IMR-90 (cell line): ENCODE results near the gene OGFOD1. TPM values are rescaled to one million over a fixed set of nuclear protein-coding genes. Genes with fewer than 3 reads are reported as not detected.

ENCODE experiments used
- ATAC-seq: fragments of 200-7000 bp; cut with Tn5 transposase; 2 replicates; pipeline ENCODE4 v1.9.1; 2020; ENCODE audit warnings: low read depth, mild to moderate bottlenecking, moderate library complexity
- BruUV-seq: library from RNA; stranded (reverse); fragments of 400-500 nt; replicated peaks from 2 replicates; lab custom pipeline; 2021; lab: Mats Ljungman, UMichigan
- CTCF ChIA-PET: fragments of 300-600 bp; formaldehyde crosslinking; extraction: SDS; loops from one replicate; lab custom pipeline; 2021; ENCODE audit warnings: antibody characterized with exemption; lab: Yijun Ruan, JAX
- POLR2A ChIA-PET: fragments of 300-600 bp; sonication (Branson Sonifier 250); formaldehyde crosslinking; loops from one replicate; lab custom pipeline; 2022; ENCODE audit warnings: antibody characterized with exemption; ENCODE audit not compliant: unreplicated experiment; lab: Charles Lee
- DNase-seq: peaks from one replicate; pipeline ENCODE4 v3.0.0; 2013
- H2AFZ ChIP-seq: replicated peaks from 2 replicates; pipeline ENCODE3; 2013; ENCODE audit warnings: low read length, mild to moderate bottlenecking; ENCODE audit not compliant: poor library complexity
- H2AK5ac ChIP-seq: 2 replicates; pipeline ENCODE4 v1.6.1; 2013; ENCODE audit warnings: low read depth, low read length, inconsistent platforms
- H2AK9ac ChIP-seq: replicated peaks from 2 replicates; pipeline ENCODE3; 2013; ENCODE audit warnings: mild to moderate bottlenecking, low read depth, low read length, moderate library complexity; ENCODE audit not compliant: poor library complexity
- H2BK120ac ChIP-seq: 2 replicates; pipeline ENCODE4 v1.6.1; 2013; ENCODE audit warnings: low read depth, low read length, inconsistent platforms
- H2BK15ac ChIP-seq: 3 replicates; pipeline ENCODE4 v1.6.1; 2013; ENCODE audit warnings: low read depth, low read length, inconsistent platforms
- H2BK20ac ChIP-seq: 2 replicates; pipeline ENCODE4 v1.6.1; 2013; ENCODE audit warnings: low read depth, mild to moderate bottlenecking, inconsistent platforms, low read length, moderate library complexity
- H2BK5ac ChIP-seq: 2 replicates; pipeline ENCODE4 v1.6.1; 2013; ENCODE audit warnings: mild to moderate bottlenecking, low read depth, low read length, inconsistent platforms; ENCODE audit not compliant: poor library complexity, severe bottlenecking
- H3K14ac ChIP-seq: replicated peaks from 2 replicates; pipeline ENCODE4 v1.6.1; 2013; ENCODE audit warnings: low read depth, low read length, inconsistent platforms
- H3K18ac ChIP-seq: 2 replicates; pipeline ENCODE4 v1.6.1; 2013; ENCODE audit warnings: low read depth, low read length, control low read depth
- H3K23ac ChIP-seq: 2 replicates; pipeline ENCODE4 v1.6.1; 2013; ENCODE audit warnings: low read depth, low read length, inconsistent platforms
- H3K27ac ChIP-seq: 2 replicates; pipeline ENCODE4 v1.5.1; 2013; ENCODE audit warnings: mild to moderate bottlenecking, control low read depth, low read length; ENCODE audit not compliant: insufficient read depth
- H3K27me3 ChIP-seq: 2 replicates; pipeline ENCODE4 v1.6.1; 2013; ENCODE audit warnings: low read length; ENCODE audit not compliant: control insufficient read depth, insufficient read depth
- H3K36me3 ChIP-seq: 2 replicates; pipeline ENCODE4 v1.6.1; 2013; ENCODE audit warnings: low read length, mixed read lengths; ENCODE audit not compliant: control insufficient read depth, insufficient read depth
- H3K4ac ChIP-seq: 2 replicates; pipeline ENCODE4 v1.6.1; 2013; ENCODE audit warnings: low read depth, low read length, inconsistent platforms
- H3K4me1 ChIP-seq: 2 replicates; pipeline ENCODE4 v1.6.1; 2013; ENCODE audit warnings: low read length, mixed read lengths; ENCODE audit not compliant: control insufficient read depth, insufficient read depth
- H3K4me2 ChIP-seq: 2 replicates; pipeline ENCODE4 v1.6.1; 2013; ENCODE audit warnings: low read depth, mild to moderate bottlenecking, control low read depth, low read length, moderate library complexity
- H3K4me3 ChIP-seq: 2 replicates; pipeline ENCODE4 v1.5.1; 2013; ENCODE audit warnings: low read depth, mild to moderate bottlenecking, control low read depth, low read length, moderate library complexity; ENCODE audit not compliant: insufficient read depth
- H3K56ac ChIP-seq: 2 replicates; pipeline ENCODE4 v1.6.1; 2013; ENCODE audit warnings: low read length, inconsistent platforms; ENCODE audit not compliant: insufficient read depth; ENCODE audit errors: extremely low read depth
- H3K79me1 ChIP-seq, 2 experiments: 2 replicates each; pipeline ENCODE4 v1.6.1; 2013; ENCODE audit warnings: low read length in 2 of 2, inconsistent platforms in 1 of 2, low read depth in 1 of 2
- H3K9ac ChIP-seq: 2 replicates; pipeline ENCODE4 v1.6.1; 2013; ENCODE audit warnings: low read depth, low read length, control low read depth
- H3K9me1 ChIP-seq: 2 replicates; pipeline ENCODE4 v1.6.1; 2013; ENCODE audit warnings: low read length, inconsistent platforms; ENCODE audit not compliant: insufficient read depth
- H3K9me3 ChIP-seq: 2 replicates; pipeline ENCODE4 v1.6.1; 2013; ENCODE audit warnings: low read length; ENCODE audit not compliant: control insufficient read depth, insufficient read depth
- H4K20me1 ChIP-seq: 2 replicates; pipeline ENCODE4 v1.6.1; 2013; ENCODE audit warnings: low read length, inconsistent platforms; ENCODE audit not compliant: insufficient read depth
- H4K5ac ChIP-seq: 2 replicates; pipeline ENCODE4 v1.6.1; 2013; ENCODE audit warnings: mild to moderate bottlenecking, low read depth, low read length, control low read depth
- H4K8ac ChIP-seq, 2 experiments: 2 replicates each; pipeline ENCODE4 v1.6.1; 2013; ENCODE audit warnings: low read depth in 2 of 2, low read length in 2 of 2, control low read depth in 1 of 2, inconsistent platforms in 1 of 2
- H4K91ac ChIP-seq: 2 replicates; pipeline ENCODE4 v1.6.1; 2013; ENCODE audit warnings: low read depth, low read length, inconsistent platforms; ENCODE audit not compliant: insufficient read depth
- CEBPB ChIP-seq: IDR thresholded peaks from 2 replicates; pipeline ENCODE4 v1.6.1; 2012; ENCODE audit warnings: low read depth, low read length, improper control_type of control experiment
- CHD1 ChIP-seq: IDR thresholded peaks from 2 replicates; pipeline ENCODE4 v1.6.1; 2012; ENCODE audit warnings: low read depth, low read length, improper control_type of control experiment
- FOS ChIP-seq: fragments of 150-350 bp; IDR thresholded peaks from 2 replicates; pipeline ENCODE4 v1.6.1; 2016; ENCODE audit warnings: low read depth, low read length
- dilution Hi-C: fragments of 300-500 bp; cut with HindIII; formaldehyde crosslinking; loops from one replicate; pipeline ENCODE4 v1.14.3; 2018; ENCODE audit warnings: low sequenced_read_pairs; ENCODE audit not compliant: unreplicated experiment
- in situ Hi-C: fragments of 300-500 bp; cut with MboI; formaldehyde crosslinking; loops from 3 replicates; pipeline ENCODE4 v1.14.3; 2019; ENCODE audit warnings: low sequenced_read_pairs, inconsistent platforms, mixed read lengths
- intact Hi-C: fragments of 100-400 bp; cut with micrococcal nuclease; formaldehyde crosslinking; loops from 2 replicates; pipeline ENCODE4 v1.10.0; 2022
- polyA plus RNA-seq, 3 experiments: library from polyadenylated mRNA; depleted of rRNA; stranded (reverse); fragments of >200 nt; gene quantifications; 2 replicates each; pipeline ENCODE4 v1.2.3, GENCODE V29; 2012; ENCODE audit warnings: low replicate concordance in 1 of 3
- total RNA-seq: library from RNA; depleted of rRNA; stranded (reverse); fragments of >200 nt; gene quantifications from 2 replicates; pipeline ENCODE4 v1.2.3, GENCODE V29; 2012

Gene OGFOD1
- total and polyA plus RNA-seq, 2 of the 4 experiments (the other 2 are of a cell fraction), result 43.5 to 103 TPM

GRCh38 chr16:56436258-56436657, 15.1 kb upstream of the OGFOD1 start:
- DNase-seq, result no peak
- TF ChIP-seq CEBPB (no peak), CHD1 (no peak), FOS (no peak)
- no peak overlapping the region for H2BK20ac ChIP-seq
- no peak overlapping the region for H2AK5ac ChIP-seq
- H3K27me3 ChIP-seq, result no peaks in the 10 kb centered on the region
- intact Hi-C loops (no loop called here), in situ Hi-C loops (no loop called here), dilution Hi-C loops (no loop called here)
- H2AFZ ChIP-seq, result no peak overlapping the region
- peaks cover 9% of the 10 kb centered on the region; the same call in 1 of the 2 replicates for H4K20me1 ChIP-seq
- H4K8ac ChIP-seq, result no peak overlapping the region
- POLR2A ChIA-PET, result no interaction called here
- H3K4me1 ChIP-seq, result no peaks in the 10 kb centered on the region
- H3K9me1 ChIP-seq, result peaks cover 10% of the 10 kb centered on the region; the same call in 1 of the 2 replicates
- no peak overlapping the region for H3K9ac ChIP-seq
- no peak overlapping the region for H4K5ac ChIP-seq
- no peak overlapping the region for H3K4ac ChIP-seq
- no peak overlapping the region for H2BK5ac ChIP-seq
- H3K4me3 ChIP-seq, result no peak overlapping the region
- no peak overlapping the region for H2BK120ac ChIP-seq
- peaks cover 18 to 21% of the 10 kb centered on the region in 2 experiments for H3K79me1 ChIP-seq
- no peak overlapping the region for H2AK9ac ChIP-seq
- H3K56ac ChIP-seq, result no peak overlapping the region
- no peak overlapping the region for H2BK15ac ChIP-seq
- no TSS peak for BruUV-seq
- H3K23ac ChIP-seq, result no peak overlapping the region
- ATAC-seq, result no peak
- H3K4me2 ChIP-seq, result no peak overlapping the region
- no peak overlapping the region for H3K14ac ChIP-seq
- no peak overlapping the region for H3K27ac ChIP-seq
- CTCF ChIA-PET, result interaction anchor here (0.6 kb wide), 1 partner anchor 23 kb away, joined by 3 read pairs; no protein-coding TSS in a partner anchor
- no peak overlapping the region for H4K91ac ChIP-seq
- H3K9me3 ChIP-seq, result no peaks in the 10 kb centered on the region
- no peak overlapping the region for H3K18ac ChIP-seq
- peaks cover 28% of the 10 kb centered on the region for H3K36me3 ChIP-seq
